ENCODE measurements around the gene SNX14. TPM values are rescaled to one million over a fixed set of nuclear protein-coding genes. Genes with fewer than 3 reads are reported as not detected.

The SNX14 gene
- total and polyA plus RNA-seq, 2 of the 13 experiments (the other 11 are each of a cell fraction or from before 2014, with no cell fraction given) = 83.5 to 112 TPM

GRCh38 chr6:85642774-85643536 is 49.3 kb upstream of the SNX14 start, which contains the start of gene SYNCRIP (continued):
- no peak for TF ChIP-seq RNF219 (CRISPR knock-in tag; IDR thresholded peaks at IDR 0.05)
- no peak for TF ChIP-seq PLRG1 (conservative IDR thresholded peaks at IDR 0.05)
- peak; percentile 38; the same call in 1 of the 2 replicates for TF ChIP-seq ZSCAN20 (CRISPR knock-in tag; IDR thresholded peaks at IDR 0.05; ENCODE audit: borderline replicate concordance)
- TF ChIP-seq CBX1 (IDR thresholded peaks at IDR 0.05; ENCODE audit: low read depth) = no peak
- TF ChIP-seq PHF5A (CRISPR knock-in tag; IDR thresholded peaks at IDR 0.05; ENCODE audit: low read depth, unreplicated experiment) = no peak
- peak; percentile 64; the same call in 1 of the 2 replicates for TF ChIP-seq GATAD1 (CRISPR knock-in tag; IDR thresholded peaks at IDR 0.05)
- TF ChIP-seq GMEB2 (CRISPR knock-in tag; IDR thresholded peaks at IDR 0.05; ENCODE audit: low read depth) = peak; percentile 94
- 0 out of 2 replicates have a peak, but pooled peaks have one; percentile 22 for TF ChIP-seq FOSL2 (CRISPR knock-in tag; IDR thresholded peaks at IDR 0.05)
- TF ChIP-seq DMAP1 (CRISPR knock-in tag; IDR thresholded peaks at IDR 0.05) = peak; percentile 88
- peak; percentile 57; the same call in 1 of the 2 replicates for TF ChIP-seq GABPA (IDR thresholded peaks at IDR 0.05; ENCODE audit: low read depth, low read length)
- peak; percentile 73 for TF ChIP-seq GABPA (CRISPR knock-in tag; IDR thresholded peaks at IDR 0.05; ENCODE audit: low read depth)
- peak; percentile 14 to 87; a peak in 2 of 4 replicates for TF ChIP-seq HMGXB4 (CRISPR knock-in tag; IDR thresholded peaks at IDR 0.05; ENCODE audit: borderline replicate concordance in 1 of 2, low read depth in 1 of 2)
- 0 out of 2 replicates have a peak, but pooled peaks have one; percentile 36 for TF ChIP-seq KDM5B (CRISPR knock-in tag; IDR thresholded peaks at IDR 0.05; ENCODE audit: borderline replicate concordance)
- TF ChIP-seq NKX3-1 (CRISPR knock-in tag; IDR thresholded peaks at IDR 0.05) = 0 out of 2 replicates have a peak, but pooled peaks have one; percentile 8
- TF ChIP-seq THAP11 (CRISPR knock-in tag; IDR thresholded peaks at IDR 0.05) = peak; percentile 53
- no peak for TF ChIP-seq ZFYVE20 (CRISPR knock-in tag; IDR thresholded peaks at IDR 0.05; ENCODE audit: borderline replicate concordance, low read depth)
- TF ChIP-seq GMEB1 (CRISPR knock-in tag; IDR thresholded peaks at IDR 0.05; ENCODE audit: borderline replicate concordance) = peak; percentile 97
- TF ChIP-seq POLR2A (IDR thresholded peaks at IDR 0.05; ENCODE audit: insufficient read depth in 1 of 2, low read depth in 2 of 2, low read length in 2 of 2) = peak; percentile 79 to 97
- TF ChIP-seq SATB2 (CRISPR knock-in tag; IDR thresholded peaks at IDR 0.05) = no peak
- no peak for TF ChIP-seq ZNF496 (CRISPR knock-in tag; IDR thresholded peaks at IDR 0.05; ENCODE audit: insufficient replicate concordance)
- TF ChIP-seq ZNF564 (CRISPR knock-in tag; IDR thresholded peaks at IDR 0.05) = no peak
- peak; percentile 33 for TF ChIP-seq ZEB1 (IDR thresholded peaks at IDR 0.05; ENCODE audit: insufficient replicate concordance, low read depth)
- peak; percentile 15 for TF ChIP-seq U2AF1 (optimal IDR thresholded peaks at IDR 0.05; ENCODE audit: low read depth, low read length)
- TF ChIP-seq KDM3A (CRISPR knock-in tag; IDR thresholded peaks at IDR 0.05; ENCODE audit: low read depth) = peak; percentile 8; the same call in 1 of the 2 replicates

Data from HepG2 (cell line).